CD4-positive, alpha-beta T cell treated with Interleukin-6 for 4 hours (primary cell): ENCODE data around the gene HNRNPC.

Experiments
- DNase-seq: peaks from one replicate; pipeline ENCODE4 v3.0.0-alpha.2; 2020; ENCODE audit warnings: mixed read lengths

The HNRNPC gene

GRCh38 chr14:21209185-21209584, 60.1 kb downstream of the HNRNPC start:
- DNase-seq: no peak

GRCh38 chr14:21208554-21208953, 60.7 kb downstream of the HNRNPC start:
- no peak for DNase-seq

DNA sequence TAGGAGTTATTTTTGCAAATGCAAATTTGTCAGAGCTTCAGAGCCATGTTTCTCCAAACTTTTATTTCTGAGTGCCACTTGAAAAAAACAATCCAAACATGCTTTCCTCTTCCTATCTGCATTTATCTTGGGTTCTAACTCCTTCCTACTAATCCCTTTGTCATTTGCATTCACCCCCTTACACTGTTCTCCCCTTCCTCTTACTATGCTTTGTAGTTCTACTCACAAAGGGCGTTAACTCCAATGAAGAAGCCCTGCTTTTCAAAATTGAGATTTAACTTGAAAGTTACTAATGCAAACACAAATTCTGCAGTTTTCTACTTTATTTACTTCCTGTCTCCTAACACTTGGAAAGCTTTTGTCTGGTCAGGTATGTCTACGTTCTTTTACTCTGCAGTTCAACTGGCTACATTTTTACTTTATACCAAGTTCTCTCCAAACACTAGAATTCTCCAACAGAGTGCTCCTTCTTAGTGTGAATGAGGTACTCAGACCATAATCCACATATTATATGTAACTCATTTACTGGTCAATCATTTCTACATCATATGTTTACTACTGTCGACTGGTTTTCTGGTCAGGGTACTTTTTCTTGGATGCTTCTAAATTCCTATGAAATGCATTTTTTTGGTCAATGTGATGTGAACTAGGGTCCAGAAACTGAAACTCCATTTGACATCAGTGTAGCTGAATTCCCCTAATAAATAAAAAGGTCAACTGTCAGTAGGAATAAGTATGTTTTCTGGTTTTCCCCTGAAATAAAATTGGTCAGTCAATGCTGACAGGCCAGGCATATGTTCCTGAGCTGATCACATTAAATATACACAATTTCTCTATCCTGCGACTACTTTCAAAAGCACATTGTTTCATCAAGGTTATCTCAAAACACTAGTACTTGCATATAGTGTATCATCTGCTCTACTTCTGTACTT, 62.2 kb downstream of the HNRNPC start:
- no peak for DNase-seq

- DNase-seq: no peak
Observed at GRCh38 chr14:21205678-21206581, 63.3 kb downstream of the HNRNPC start.

DNA sequence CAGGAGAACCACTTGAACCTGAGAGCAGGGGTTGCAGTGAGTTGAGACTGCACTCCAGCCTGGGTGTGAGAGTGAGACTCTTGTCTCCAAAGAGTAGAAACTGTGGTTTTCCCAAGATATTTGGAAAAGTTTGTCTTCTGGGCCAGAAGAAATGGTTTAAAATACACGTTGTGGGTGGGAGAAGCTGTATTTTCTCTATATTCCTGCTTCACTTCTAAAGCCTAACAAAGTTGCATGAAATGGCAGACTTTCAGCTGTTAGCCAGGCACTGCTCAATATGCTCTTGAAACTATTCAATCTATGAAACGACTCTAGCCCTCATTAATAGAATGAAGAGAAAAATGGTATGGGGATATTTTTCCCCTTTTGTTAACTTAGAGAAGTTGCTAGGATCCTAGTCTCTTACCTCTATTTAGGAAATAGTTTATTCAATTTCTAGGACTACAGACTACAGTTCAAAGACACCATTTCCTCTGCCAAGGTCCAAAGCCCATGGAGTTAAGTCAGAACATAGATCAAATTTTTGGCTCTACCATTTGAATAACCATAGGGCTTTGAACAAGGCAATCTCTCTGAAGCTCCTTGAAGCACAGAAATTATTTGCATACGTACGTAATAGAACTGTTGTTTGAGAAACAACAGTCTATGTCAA, 64.1 kb downstream of the HNRNPC start:
- DNase-seq: no peak

DNA sequence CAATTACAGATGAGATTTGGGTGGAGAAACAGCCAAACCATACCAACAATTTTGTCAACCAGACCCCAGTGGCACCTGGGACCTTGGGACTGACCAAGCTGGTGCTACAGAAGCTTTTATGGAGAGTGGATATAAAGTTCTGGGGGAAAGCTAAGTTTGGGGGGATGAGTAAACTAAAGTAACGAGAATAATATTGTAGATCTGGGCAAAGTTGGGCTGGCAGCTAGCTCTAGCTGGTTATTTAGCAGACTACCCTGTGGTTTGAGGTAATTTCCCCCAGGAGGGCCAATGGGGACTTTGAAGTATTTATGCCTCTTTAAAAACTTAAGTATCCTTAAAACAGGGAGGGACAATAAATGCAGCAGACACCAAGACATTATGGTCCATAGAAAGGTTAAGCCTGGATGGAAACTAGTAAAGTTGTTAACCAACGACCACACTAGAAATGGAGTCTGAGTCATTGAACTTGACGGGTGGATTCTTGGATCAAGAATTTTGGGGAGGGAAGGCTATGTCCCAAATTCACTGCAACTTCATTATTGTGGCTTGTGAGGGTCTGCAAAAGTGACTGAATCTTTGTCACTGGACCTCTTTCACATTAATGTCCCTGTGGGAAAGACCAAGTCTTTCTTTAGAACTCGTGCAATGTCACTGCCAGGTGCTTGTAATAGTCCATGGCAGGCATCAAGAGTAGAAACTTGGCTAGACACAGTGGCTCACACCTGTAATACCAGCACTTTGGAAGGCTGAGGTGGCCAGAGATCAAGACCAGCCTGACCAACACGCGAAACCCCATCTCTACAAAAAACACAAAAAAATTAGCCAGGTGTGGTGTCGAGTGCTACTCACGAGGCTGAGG, 64.8 kb downstream of the HNRNPC start:
- no peak for DNase-seq

DNA sequence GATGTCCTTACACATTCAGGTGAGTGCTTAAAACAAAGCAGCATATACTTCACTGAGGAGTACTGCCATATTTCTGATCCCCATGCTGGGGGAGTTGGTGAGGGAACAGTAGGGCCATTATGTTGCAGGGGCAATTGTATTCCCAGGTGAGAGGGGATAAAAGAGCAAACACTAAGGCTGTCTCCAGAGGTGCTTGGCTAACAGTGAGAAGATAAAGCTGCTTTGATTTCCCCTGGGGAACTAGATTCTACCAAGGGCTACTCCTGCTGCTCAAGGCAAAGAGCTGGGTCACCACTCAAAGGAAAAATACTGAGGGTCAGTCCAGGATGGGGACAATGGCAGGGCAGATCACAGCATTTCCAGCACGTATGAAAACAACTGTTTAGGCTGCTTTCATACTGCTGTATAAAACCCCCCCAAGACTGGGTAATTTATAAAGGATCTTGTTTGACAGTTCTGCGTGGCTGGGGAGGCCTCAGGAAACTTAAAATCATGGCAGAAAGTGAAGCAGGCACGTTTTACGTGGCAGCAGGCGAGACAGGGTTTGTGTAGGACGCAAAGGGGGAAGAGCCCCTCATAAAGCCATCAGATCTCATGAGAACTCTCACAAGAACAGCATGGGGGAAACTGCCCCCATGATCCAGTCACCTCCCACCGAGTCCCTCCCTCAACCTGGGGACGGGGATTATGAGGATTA, 65.6 kb downstream of the HNRNPC start:
- DNase-seq: no peak

DNA sequence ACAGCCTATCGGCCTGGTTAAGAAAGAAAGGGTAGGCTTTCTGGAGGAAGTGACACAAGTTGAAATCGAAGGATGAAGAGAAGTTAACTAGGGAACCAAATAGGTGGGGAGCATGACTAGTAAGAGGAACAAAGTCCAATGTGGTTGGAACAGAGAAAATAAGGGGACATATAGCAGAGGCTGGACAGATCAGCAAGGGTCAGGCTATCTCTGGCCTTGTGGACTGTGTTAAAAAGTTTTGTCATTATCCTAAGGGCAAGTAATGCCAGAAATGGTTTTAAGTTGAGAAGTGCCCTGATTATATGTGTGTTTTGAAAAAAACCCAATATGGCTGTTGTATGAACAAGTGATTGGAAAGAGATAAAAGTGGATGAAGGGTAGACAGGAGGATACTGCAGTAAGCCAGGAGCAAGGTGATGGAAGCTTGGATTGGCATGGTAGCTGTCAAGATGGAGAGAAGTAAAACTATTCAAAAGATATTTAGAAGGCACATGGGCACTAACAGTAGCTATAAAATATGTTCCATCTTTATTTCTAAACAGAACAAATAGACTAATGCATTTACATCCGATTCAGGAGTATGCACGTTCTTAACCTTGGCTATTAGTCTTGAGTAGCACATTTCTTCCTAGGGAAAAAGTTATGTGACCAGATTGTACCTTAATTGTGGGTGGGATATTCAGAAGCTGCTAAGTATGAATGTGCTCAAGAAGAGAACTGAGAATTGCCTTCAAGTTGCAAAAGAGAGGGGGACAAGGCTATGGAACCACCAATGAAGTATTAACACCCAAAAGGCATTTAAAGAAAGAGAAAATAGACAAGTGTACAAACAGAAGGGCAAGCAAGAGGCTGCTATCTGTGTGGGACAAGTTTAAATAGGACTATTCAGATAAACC, 66.5 kb downstream of the HNRNPC start:
- DNase-seq: no peak

- DNase-seq: no peak
Observed at GRCh38 chr14:21201732-21202462, 67.3 kb downstream of the HNRNPC start.

DNA sequence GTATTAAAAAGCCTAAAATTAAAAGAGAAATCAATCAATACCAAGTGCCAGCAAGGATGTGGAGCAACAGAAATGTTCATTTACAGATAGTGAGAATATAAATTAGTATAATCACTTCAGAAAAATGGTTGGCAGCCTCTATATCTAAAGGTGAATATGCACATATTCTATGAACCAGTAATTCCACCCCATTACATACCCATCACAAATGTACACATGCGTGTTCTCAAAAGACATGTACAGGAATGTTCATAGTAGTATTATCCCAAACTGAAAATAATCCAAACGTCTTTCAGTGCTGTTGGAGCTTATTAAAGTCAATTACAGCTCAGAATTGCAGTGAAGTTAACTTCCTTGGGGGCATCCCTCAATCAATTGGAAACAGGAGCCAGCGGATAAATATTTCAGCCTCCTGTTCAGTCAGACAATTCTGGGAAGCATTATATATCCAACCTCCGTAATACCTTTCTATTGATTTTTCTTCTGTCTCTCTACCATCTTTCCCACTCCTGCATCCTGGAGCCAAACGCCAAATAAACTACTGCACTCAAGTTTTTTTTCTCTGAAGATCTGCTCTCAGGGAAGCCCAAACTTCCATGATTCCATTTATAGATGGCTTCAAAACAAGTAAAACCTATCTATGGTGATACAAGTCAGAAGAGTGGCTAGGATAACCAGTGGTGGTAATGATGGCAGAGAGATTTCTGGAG, 68.3 kb downstream of the HNRNPC start:
- no peak for DNase-seq

- DNase-seq: no peak
Observed at GRCh38 chr14:21199611-21200560, 69.4 kb downstream of the HNRNPC start.

GRCh38 chr14:21197418-21198205, 71.6 kb downstream of the HNRNPC start:
- no peak for DNase-seq

- no peak for DNase-seq
Observed at GRCh38 chr14:21194597-21194996, 74.6 kb downstream of the HNRNPC start.

GRCh38 chr14:21192875-21193535, 76.2 kb downstream of the HNRNPC start:
- no peak for DNase-seq

- DNase-seq: no peak
Observed at GRCh38 chr14:21192447-21192822, 76.8 kb downstream of the HNRNPC start.

- DNase-seq: peak; percentile 87
Observed at GRCh38 chr14:21191809-21192446, 77.3 kb downstream of the HNRNPC start.
